KOPT-K1 (cell line): ENCODE results near the gene SMURF2.
"Not testable (repeated sequence)": the region's sequence is repeated elsewhere in the genome, so short reads cannot be mapped to it uniquely, and the experiment has no call there.

ENCODE experiments used
- H3K27ac ChIP-seq: fragments of 200-600 bp; sonication (generic); 2 replicates; pipeline ENCODE4 v1.5.1; 2016; ENCODE audit warnings: antibody characterized with exemption, mild to moderate bottlenecking, low read depth, low read length; ENCODE audit not compliant: poor library complexity, severe bottlenecking
- H3K36me3 ChIP-seq: fragments of 200-600 bp; sonication (generic); 2 replicates; pipeline ENCODE4 v1.5.1; 2017; ENCODE audit warnings: antibody characterized with exemption, mild to moderate bottlenecking, low read length, moderate library complexity; ENCODE audit not compliant: insufficient read depth
- H3K9me3 ChIP-seq: fragments of 200-600 bp; sonication (generic); 2 replicates; pipeline ENCODE4 v1.5.1; 2017; ENCODE audit warnings: antibody characterized with exemption, low read length, mild to moderate bottlenecking; ENCODE audit not compliant: insufficient read depth, poor library complexity, severe bottlenecking

The SMURF2 gene

GRCh38 chr17:64626827-64627226, 35.3 kb downstream of the SMURF2 start:
- H3K9me3 ChIP-seq: no peaks in the 10 kb centered on the region
- H3K36me3 ChIP-seq: peaks cover 18% of the 10 kb centered on the region; the same call in 1 of the 2 replicates
- H3K27ac ChIP-seq: no peak overlapping the region

- H3K27ac ChIP-seq: no peak overlapping the region
Observed at GRCh38 chr17:64625541-64625940, 36.6 kb downstream of the SMURF2 start.

GRCh38 chr17:64622931-64623654, 39.0 kb downstream of the SMURF2 start:
- Histone ChIP-seq H3K27ac (no peak overlapping the region), H3K36me3 (peaks cover 18% of the 10 kb centered on the region; the same call in 1 of the 2 replicates), H3K9me3 (no peaks in the 10 kb centered on the region)

More at GRCh38 chr17:64625541-64625940, 36.6 kb downstream of the SMURF2 start:
- H3K9me3 ChIP-seq: no peaks in the 10 kb centered on the region
- H3K36me3 ChIP-seq: peaks cover 18% of the 10 kb centered on the region; the same call in 1 of the 2 replicates

- Histone ChIP-seq H3K36me3 (peaks cover 18% of the 10 kb centered on the region; the same call in 1 of the 2 replicates), H3K9me3 (no peaks in the 10 kb centered on the region), H3K27ac (no peak overlapping the region)
Observed at GRCh38 chr17:64621772-64622171, 40.3 kb downstream of the SMURF2 start.

- Histone ChIP-seq H3K36me3 (peaks cover 5% of the 10 kb centered on the region; the same call in 1 of the 2 replicates), H3K9me3 (no peaks in the 10 kb centered on the region), H3K27ac (no peak overlapping the region)
Observed at GRCh38 chr17:64618848-64619247, 43.3 kb downstream of the SMURF2 start.

GRCh38 chr17:64617125-64617780, 44.9 kb downstream of the SMURF2 start:
- no peaks in the 10 kb centered on the region for H3K36me3 ChIP-seq
- H3K27ac ChIP-seq: no peak overlapping the region
- H3K9me3 ChIP-seq: no peaks in the 10 kb centered on the region

- no peak overlapping the region for H3K27ac ChIP-seq
- no peaks in the 10 kb centered on the region for H3K9me3 ChIP-seq
- no peaks in the 10 kb centered on the region for H3K36me3 ChIP-seq
Observed at GRCh38 chr17:64615028-64615677, 47.0 kb downstream of the SMURF2 start.

- H3K36me3 ChIP-seq: no peaks in the 10 kb centered on the region
- no peaks in the 10 kb centered on the region for H3K9me3 ChIP-seq
- H3K27ac ChIP-seq: no peak overlapping the region
Observed at GRCh38 chr17:64614266-64615027, 47.7 kb downstream of the SMURF2 start.

GRCh38 chr17:64611369-64611768, 50.7 kb downstream of the SMURF2 start:
- H3K9me3 ChIP-seq: no peaks in the 10 kb centered on the region
- H3K36me3 ChIP-seq: no peaks in the 10 kb centered on the region
- H3K27ac ChIP-seq: no peak overlapping the region

GRCh38 chr17:64610244-64610643, 51.9 kb downstream of the SMURF2 start:
- not testable (repeated sequence) for H3K9me3 ChIP-seq, H3K27ac ChIP-seq, H3K36me3 ChIP-seq

GRCh38 chr17:64608571-64608981, 53.5 kb downstream of the SMURF2 start:
- no peaks in the 10 kb centered on the region for H3K36me3 ChIP-seq
- no peak overlapping the region for H3K27ac ChIP-seq
- no peaks in the 10 kb centered on the region for H3K9me3 ChIP-seq

GRCh38 chr17:64607862-64608565, 54.1 kb downstream of the SMURF2 start:
- Histone ChIP-seq H3K9me3 (no peaks in the 10 kb centered on the region), H3K36me3 (no peaks in the 10 kb centered on the region), H3K27ac (no peak overlapping the region)

- not testable (repeated sequence) for H3K9me3 ChIP-seq, H3K27ac ChIP-seq
Observed at GRCh38 chr17:64604532-64604931, 57.6 kb downstream of the SMURF2 start.

GRCh38 chr17:64603987-64604386, 58.1 kb downstream of the SMURF2 start:
- Histone ChIP-seq H3K27ac (no peak overlapping the region), H3K36me3 (no peaks in the 10 kb centered on the region), H3K9me3 (no peaks in the 10 kb centered on the region)

More at GRCh38 chr17:64604532-64604931, 57.6 kb downstream of the SMURF2 start:
- H3K36me3 ChIP-seq: not testable (repeated sequence)
